ENCODE measurements around the gene PFKFB2.

Gene PFKFB2

GRCh38 chr1:207024202-207025145, 28.6 kb upstream of the PFKFB2 start:
- no peak for TF ChIP-seq CTCF (IDR thresholded peaks at IDR 0.05)

DNA sequence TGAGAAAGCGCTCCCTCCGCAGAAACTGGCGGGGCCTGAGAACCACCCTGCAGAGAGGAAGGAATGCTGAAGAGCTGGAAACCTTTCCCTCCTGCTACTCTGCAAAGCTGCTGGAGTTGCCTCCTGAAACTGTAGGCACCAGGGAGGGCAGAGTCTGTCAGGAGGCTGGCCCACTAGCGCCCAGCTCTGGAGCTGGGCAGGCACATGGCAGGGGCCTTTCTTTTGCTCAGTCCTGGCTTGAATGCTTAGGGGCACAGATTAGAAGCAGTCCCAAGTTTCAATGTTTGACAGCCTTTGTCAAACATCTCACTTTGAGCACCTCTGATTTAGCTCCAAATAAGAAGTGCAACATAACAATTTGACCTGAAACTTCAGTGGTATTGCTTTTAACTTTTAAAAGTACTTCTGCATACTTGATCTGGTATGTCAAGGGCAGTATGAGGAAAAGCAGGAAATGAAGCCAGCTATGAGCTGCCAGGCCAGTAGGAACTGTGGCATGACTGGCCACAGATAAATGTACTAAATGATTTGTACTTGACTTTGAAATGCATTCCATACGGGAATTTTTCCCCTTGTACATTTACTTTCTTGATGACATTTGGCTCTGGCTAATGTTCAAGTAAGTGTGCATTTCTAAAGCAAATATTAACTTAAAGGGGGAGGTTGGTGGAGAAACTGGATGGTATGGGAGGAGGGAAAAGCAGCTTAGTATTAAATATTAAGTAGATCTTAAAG, 27.8 kb upstream of the PFKFB2 start:
- TF ChIP-seq CTCF (IDR thresholded peaks at IDR 0.05), result no peak

DNA sequence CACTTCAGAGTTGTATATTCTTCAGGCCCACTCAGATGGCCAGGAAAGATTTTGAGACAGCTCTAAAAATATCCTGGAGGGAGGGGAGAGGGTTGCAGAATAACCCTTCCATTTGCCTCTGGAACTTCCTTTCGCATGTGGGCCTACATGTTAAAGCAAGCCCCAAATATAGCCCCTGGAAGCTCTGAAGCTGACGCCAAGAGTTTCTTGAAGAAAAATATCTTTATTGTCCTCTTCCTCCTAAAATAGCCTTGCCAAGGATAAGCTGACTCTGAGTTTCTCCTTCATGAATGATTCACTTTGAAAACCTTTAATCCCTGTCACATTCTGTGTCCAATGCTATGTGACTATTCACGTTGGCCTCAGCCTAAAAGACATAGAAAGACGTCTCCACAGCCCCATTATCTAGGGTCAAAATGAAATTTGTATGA, 27.0 kb upstream of the PFKFB2 start:
- no peak for TF ChIP-seq CTCF (IDR thresholded peaks at IDR 0.05)

- TF ChIP-seq CTCF (IDR thresholded peaks at IDR 0.05), result no peak
Observed at GRCh38 chr1:207027206-207027777, 25.8 kb upstream of the PFKFB2 start.

DNA sequence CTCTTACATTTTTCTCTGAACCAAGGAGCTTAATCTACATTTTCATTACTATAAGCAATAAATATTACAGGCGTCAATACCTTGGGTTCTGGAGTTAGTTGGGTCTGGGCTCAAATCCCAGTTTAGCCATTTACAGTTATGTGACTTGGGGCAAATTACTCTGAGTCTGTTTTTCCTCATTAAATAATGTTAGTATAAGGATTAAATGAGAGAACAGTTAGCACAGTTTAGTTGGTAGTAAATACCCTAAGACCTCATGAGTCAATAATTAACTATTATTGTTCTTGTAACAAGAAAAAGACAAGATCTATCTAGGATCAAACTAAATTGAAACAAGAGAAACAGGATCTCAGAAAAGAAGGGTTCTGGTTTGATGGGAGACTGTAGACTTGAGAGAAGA, 25.2 kb upstream of the PFKFB2 start:
- TF ChIP-seq CTCF (IDR thresholded peaks at IDR 0.05), result no peak

DNA sequence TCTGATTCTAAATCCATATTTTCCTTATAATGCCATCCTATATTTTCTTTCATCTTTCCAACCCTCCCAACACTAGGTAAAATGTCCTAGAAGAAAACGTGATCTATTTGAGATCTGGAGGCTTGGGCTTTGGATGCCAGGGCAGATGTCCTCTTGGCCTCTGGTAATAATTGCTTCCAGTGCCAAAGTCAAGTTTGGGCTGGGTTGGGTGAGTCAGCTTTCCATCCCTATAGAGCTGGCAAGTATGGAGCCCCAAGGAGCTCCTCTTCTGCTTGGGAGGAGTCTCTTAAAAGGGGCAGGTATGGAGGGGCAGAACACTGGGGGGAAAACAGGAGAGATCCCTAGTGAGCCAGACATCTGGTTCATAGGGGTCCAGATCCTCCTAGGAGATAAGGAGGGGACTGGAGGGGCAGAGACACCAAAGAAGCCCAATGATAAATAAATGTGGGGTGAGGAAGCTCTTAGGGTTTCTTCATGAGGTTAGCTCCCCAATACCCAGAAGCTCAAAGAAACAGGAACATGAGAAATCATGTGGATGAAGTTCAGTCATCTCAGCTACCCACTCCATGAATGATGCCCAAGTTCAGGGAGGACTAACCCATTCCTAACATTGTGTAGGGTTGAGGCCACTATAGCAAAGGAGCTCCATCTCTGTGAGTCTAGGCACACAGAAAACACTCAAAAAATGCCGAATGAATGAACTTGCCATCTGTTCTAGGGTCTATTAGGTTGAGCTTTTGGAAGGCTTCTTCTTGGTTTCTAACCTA, 24.0 kb upstream of the PFKFB2 start:
- TF ChIP-seq CTCF (IDR thresholded peaks at IDR 0.05), result no peak

All from LNCAP (cell line).